Transverse colon (tissue), 4 donors: ENCODE measurements around the gene CCNO. TPM values are rescaled to one million over a fixed set of nuclear protein-coding genes. Genes with fewer than 3 reads are reported as not detected.
A peak's percentile ranks its signal among the peaks of the same experiment; 100 is the strongest.

Experiments used
- DNase-seq: peaks from one replicate; pipeline ENCODE4 v3.0.0-alpha.2; 2019
- H3K27ac ChIP-seq, 4 donors: fragments of 200-600 bp; sonication (generic); 2 replicates each; pipeline ENCODE4 v1.5.1; 2016 to 2018; ENCODE audit warnings: inconsistent platforms in 4 of 4
- H3K27me3 ChIP-seq: fragments of 200-600 bp; sonication (generic); 2 replicates; pipeline ENCODE4 v1.5.1; 2017; ENCODE audit warnings: inconsistent platforms
- H3K36me3 ChIP-seq, 4 donors: fragments of 200-600 bp; sonication (generic); 2 replicates each; pipeline ENCODE4 v1.5.1; 2017 to 2019; ENCODE audit warnings: inconsistent platforms in 4 of 4
- H3K4me1 ChIP-seq, 4 donors: fragments of 200-600 bp; sonication (generic); 2 replicates each; pipeline ENCODE4 v1.5.1; 2017 to 2020; ENCODE audit warnings: inconsistent platforms in 4 of 4
- H3K4me3 ChIP-seq, 4 donors: fragments of 200-600 bp; sonication (generic); 1 replicate in 1 of 4; 2 replicates in 3 of 4; pipeline versions ENCODE4 v1.5.1 to v1.6.1; 2017 to 2019; ENCODE audit warnings: inconsistent platforms in 4 of 4
- H3K9me3 ChIP-seq, 2 donors: fragments of 200-600 bp; sonication (generic); 2 replicates each; pipeline ENCODE4 v1.5.1; 2017 to 2019; ENCODE audit warnings: inconsistent platforms in 2 of 2
- EP300 ChIP-seq: sonication (generic); formaldehyde crosslinking; IDR thresholded peaks from one replicate; pipeline ENCODE4 v1.6.1; 2017; ENCODE audit warnings: antibody characterized with exemption, low read depth
- POLR2A ChIP-seq: fragments of 450-650 bp; IDR thresholded peaks from one replicate; pipeline ENCODE4 v1.6.1; 2016; ENCODE audit warnings: antibody characterized with exemption, mild to moderate bottlenecking, moderate library complexity
- POLR2AphosphoS5 ChIP-seq, 3 donors: sonication (generic); formaldehyde crosslinking; IDR thresholded peaks; one replicate each; pipeline ENCODE4 v1.6.1; 2016; ENCODE audit warnings: antibody characterized with exemption in 3 of 3
- WGBS, 2 donors: methylation state at CpG; one replicate each; pipeline ENCODE4 v1.1.5; 2018; ENCODE audit warnings: low coverage in 1 of 2; 5-methylcytosine and 5-hydroxymethylcytosine counted together
- in situ Hi-C, 4 donors: fragments of 200-750 bp; cut with MboI; loops; one replicate each; pipeline versions ENCODE4 v1.15.0 to v1.15.1; 2017; ENCODE audit warnings: low sequenced_read_pairs in 3 of 4, low pct_ligation_motif_present in 1 of 4, low pct_unique_long_range_greater_than_20kb in 1 of 4
- intact Hi-C: fragments of 100-400 bp; cut with DNase I; formaldehyde crosslinking; loops from one replicate; pipeline ENCODE4 v1.15.1; 2023; ENCODE audit warnings: low total_unique reads
- total RNA-seq, 4 donors: library from RNA; depleted of rRNA; stranded (reverse); fragments of >200 nt; gene quantifications; one replicate each; pipeline ENCODE4 v1.1.0, GENCODE V29; 2016
- TF ChIP-seq, protein P1 (sequence below), 5 experiments: fragments of 200-600 bp in 3 of 5; fragments of 450-650 bp in 2 of 5; sonication (generic) in 3 of 5; IDR thresholded peaks; 1 replicate in 2 of 5; 2 replicates in 3 of 5; pipeline ENCODE4 v1.5.1; 2016 to 2017; ENCODE audit warnings: antibody characterized with exemption in 5 of 5, inconsistent platforms in 3 of 5, mild to moderate bottlenecking in 2 of 5, moderate library complexity in 1 of 5

The CCNO gene
- total RNA-seq, 4 donors from 2014 or later: 0.80 to 6.0 (median 2.8) TPM

DNA sequence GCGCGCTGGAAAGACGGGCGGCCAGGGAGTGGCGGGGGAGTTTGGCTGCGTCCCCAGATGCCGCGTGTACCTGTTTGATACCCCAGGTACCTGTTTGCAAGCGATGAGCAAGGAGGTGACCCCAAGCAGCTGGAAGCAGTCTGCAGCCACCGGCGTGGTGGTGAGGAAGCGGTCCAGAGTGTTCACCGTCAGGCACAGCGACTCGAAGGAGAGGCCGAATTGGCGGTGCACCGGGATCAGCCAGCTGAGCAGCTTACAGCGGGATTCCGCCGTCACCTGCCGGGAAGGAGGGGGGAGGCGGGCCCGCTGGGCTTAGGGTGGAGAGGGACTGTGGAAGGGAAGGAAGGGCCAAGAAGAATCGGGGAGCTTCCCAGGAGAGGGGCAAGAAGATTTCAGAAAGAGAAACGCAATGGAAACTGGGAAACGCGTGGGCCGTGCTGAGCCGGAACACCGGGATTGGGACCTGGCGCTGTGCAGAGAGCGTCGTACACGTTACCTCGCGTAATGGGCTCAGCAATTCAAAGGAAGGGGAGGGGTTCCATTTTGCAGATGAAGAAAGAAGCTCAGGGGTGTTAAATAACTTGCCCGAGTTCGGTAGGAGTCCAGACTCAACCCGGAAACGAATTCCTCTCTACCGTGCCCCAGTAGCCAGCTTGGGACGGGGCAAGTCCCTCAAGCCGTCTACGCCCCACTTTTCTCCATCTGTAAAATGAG, 980 bp downstream of the CCNO start:
- DNase-seq: peak; percentile 49
- TF ChIP-seq POLR2AphosphoS5 (IDR thresholded peaks at IDR 0.05): peak in 1 of 3 donors; percentile 19
- no peak for TF ChIP-seq EP300
- intact Hi-C loops: no loop called here
- Histone ChIP-seq H3K4me1 (peaks cover 20 to 47% (median 46%) of the 10 kb centered on the region in 4 donors), H3K27ac (peak overlapping the region; percentile 14 to 75 (median 26)), H3K36me3 (no peaks in the 10 kb centered on the region), H3K27me3 (peaks cover 99% of the 10 kb centered on the region), H3K4me3 (peak overlapping the region; percentile 30 to 63 (median 36)), H3K9me3 (no peaks in the 10 kb centered on the region)
- 2 to 3% methylated on average over 7 to 45 of the region's 45 CpGs for WGBS, 2 donors
- in situ Hi-C loops: loop anchor here in 2 of 4 donors (10.0 kb wide), 1 partner anchor 58 kb away; the partner anchor contains the start of gene CDC20B (in 2 of the 2)

DNA sequence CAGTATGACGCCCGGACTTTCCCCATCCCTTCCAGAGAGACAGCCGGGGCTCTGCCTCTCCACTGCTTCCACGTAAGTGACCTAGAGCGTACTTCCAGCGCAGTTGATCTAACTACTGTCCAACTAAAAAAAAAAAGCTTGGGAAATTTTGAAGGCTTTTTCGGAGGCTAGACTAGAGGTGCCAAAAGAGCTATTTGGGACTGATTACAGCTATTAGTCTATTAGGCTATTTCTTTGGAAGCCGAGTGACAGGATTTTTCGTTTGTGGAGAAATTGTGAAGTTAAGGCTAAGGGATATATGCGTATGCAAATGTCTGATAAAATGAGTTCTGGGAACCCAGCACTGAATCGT, 1.5 kb downstream of the CCNO start:
- peak in 2 of 3 donors; percentile 42 to 82 for TF ChIP-seq POLR2AphosphoS5 (IDR thresholded peaks at IDR 0.05)
- TF ChIP-seq EP300: no peak
- in situ Hi-C loops: loop anchor here in 2 of 4 donors (10.0 kb wide), 1 partner anchor 57 kb away; the partner anchor contains the start of gene CDC20B (in 2 of the 2)
- WGBS, 2 donors: 0 to 5% methylated on average over 2 to 11 of the region's 11 CpGs

DNA sequence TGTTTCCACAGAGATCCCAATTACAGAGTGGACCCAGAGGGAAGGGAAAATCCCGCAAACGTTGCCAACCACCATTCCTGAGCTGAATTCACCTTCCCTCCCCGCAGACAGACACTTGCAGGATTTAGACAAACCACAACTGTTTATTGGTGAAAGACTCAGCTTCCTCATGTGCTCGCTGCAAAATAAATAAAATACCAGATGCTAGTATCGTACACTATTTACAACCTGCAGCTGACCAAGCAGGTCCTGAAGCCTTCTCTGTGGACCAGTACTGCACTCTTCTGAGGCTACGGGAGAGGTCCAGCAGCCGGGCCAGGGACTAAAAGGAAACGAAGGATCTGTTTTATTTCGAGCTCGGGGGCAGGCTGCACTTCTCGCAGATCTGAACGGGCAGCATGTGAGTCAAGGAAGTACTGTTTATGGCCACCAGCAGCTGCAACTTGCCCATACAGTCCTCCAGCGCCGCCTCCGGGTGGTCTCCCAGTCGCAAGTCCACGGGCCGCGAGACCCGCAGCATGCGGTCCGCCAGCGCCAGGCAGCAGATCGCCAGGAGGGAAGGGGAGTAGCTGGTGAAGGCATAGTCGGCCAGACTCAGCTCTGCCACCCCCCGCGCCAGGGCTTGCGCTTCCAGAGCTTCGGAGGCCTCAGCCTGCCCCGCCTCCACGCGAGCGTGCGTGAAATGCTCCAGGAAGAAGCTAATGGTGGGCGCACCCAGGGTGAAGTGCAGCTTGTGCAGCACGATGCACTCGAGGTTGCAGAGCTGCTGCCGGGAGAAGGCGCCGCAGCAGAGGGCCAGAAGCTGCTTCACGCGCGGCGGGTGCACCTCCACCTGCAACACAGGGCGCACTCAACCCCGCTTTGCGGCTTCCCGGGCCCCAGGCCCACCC, 2.1 kb downstream of the CCNO start:
- H3K4me1 ChIP-seq: peaks cover 20 to 58% (median 57%) of the 10 kb centered on the region in 4 donors
- peak; percentile 51 for DNase-seq
- H3K27me3 ChIP-seq: peaks cover 100% of the 10 kb centered on the region
- H3K36me3 ChIP-seq: no peaks in the 10 kb centered on the region
- no peaks in the 10 kb centered on the region for H3K9me3 ChIP-seq
- H3K27ac ChIP-seq: peak overlapping the region in 2 of 4 donors; percentile 12 to 33
- in situ Hi-C loops (loop anchor here in 2 of 4 donors (10.0 kb wide), 1 partner anchor 56 kb away; the partner anchor contains the start of gene CDC20B (in 2 of the 2)), intact Hi-C loops (no loop called here)
- TF ChIP-seq, protein P1, sequence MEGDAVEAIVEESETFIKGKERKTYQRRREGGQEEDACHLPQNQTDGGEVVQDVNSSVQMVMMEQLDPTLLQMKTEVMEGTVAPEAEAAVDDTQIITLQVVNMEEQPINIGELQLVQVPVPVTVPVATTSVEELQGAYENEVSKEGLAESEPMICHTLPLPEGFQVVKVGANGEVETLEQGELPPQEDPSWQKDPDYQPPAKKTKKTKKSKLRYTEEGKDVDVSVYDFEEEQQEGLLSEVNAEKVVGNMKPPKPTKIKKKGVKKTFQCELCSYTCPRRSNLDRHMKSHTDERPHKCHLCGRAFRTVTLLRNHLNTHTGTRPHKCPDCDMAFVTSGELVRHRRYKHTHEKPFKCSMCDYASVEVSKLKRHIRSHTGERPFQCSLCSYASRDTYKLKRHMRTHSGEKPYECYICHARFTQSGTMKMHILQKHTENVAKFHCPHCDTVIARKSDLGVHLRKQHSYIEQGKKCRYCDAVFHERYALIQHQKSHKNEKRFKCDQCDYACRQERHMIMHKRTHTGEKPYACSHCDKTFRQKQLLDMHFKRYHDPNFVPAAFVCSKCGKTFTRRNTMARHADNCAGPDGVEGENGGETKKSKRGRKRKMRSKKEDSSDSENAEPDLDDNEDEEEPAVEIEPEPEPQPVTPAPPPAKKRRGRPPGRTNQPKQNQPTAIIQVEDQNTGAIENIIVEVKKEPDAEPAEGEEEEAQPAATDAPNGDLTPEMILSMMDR (IDR thresholded peaks at IDR 0.05): peak in 2 of 5 experiments; percentile 14 to 15
- no peak for TF ChIP-seq EP300
- WGBS, 2 donors: 3% methylated on average over 47 of the region's 48 CpGs; no CpG with 5 or more reads in 1 of the 2 donors
- H3K4me3 ChIP-seq: peak overlapping the region in 3 of 4 donors; percentile 11 to 63 (median 40)

More for the DNA sequence above, 1.5 kb downstream of the CCNO start:
- Histone ChIP-seq H3K9me3 (no peaks in the 10 kb centered on the region), H3K27ac (peak overlapping the region in 2 of 4 donors; percentile 33 to 75), H3K36me3 (no peaks in the 10 kb centered on the region), H3K27me3 (peaks cover 99% of the 10 kb centered on the region), H3K4me3 (peak overlapping the region in 3 of 4 donors; percentile 30 to 63 (median 40)), H3K4me1 (peaks cover 20 to 52% (median 51%) of the 10 kb centered on the region in 4 donors)
- intact Hi-C loops: no loop called here
- DNase-seq: no peak

DNA sequence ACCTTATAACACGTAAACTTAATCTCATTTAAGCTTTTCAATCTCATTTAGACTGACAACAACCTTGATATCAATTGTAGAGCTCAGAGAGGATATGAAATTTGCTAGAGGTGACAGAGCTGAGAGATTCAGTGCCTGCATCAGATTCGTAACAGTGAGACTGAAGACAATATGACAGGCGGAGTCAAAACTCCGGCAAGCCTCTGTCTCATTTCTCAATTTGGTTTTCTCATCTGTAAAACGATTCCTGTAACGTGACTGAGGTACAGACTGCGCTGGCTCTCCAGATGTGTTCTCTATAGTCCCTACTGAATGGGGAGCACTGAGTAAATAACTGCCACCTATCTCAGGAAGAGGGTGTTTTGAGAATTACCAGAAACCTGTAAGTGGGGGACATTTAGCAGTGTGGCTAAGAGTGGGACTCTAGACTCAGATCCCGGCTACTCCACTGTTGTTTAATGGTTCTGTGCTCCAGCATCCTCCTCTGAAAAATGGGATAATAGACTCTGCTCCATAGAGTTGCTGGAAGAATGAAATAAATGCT, 3.2 kb downstream of the CCNO start:
- Histone ChIP-seq H3K4me3 (no peak overlapping the region), H3K27ac (no peak overlapping the region), H3K9me3 (no peaks in the 10 kb centered on the region), H3K4me1 (peaks cover 20 to 59% (median 58%) of the 10 kb centered on the region in 4 donors), H3K27me3 (peaks cover 100% of the 10 kb centered on the region), H3K36me3 (no peaks in the 10 kb centered on the region)
- in situ Hi-C loops (loop anchor here in 2 of 4 donors (10.0 kb wide), 1 partner anchor 55 kb away; the partner anchor contains the start of gene CDC20B (in 2 of the 2)), intact Hi-C loops (no loop called here)
- WGBS, 2 donors: 35 to 40% methylated on average over 7 to 8 of the region's 8 CpGs
- TF ChIP-seq POLR2A (no peak), EP300 (no peak), POLR2AphosphoS5 (IDR thresholded peaks at IDR 0.05) (no peak)
- TF ChIP-seq, protein P1 (IDR thresholded peaks at IDR 0.05): no peak
- DNase-seq: no peak
